Spleen (tissue), 13 donors: ENCODE results near the gene GSTA5. TPM values are rescaled to one million over a fixed set of nuclear protein-coding genes. Genes with fewer than 3 reads are reported as not detected.

Source experiments
- DNase-seq: peaks from one replicate; pipeline ENCODE4 v3.0.0-alpha.2; 2020
- H3K27ac ChIP-seq, 8 donors: fragments of 200-600 bp; sonication (generic) in 7 of 8; 1 replicate in 4 of 8; 2 replicates in 4 of 8; pipeline versions ENCODE4 v1.5.0 to v1.8.0; 2016 to 2021; ENCODE audit warnings: inconsistent platforms in 4 of 8, mild to moderate bottlenecking in 4 of 8, moderate library complexity in 1 of 8
- H3K27me3 ChIP-seq, 7 donors: fragments of 200-600 bp; sonication (generic) in 6 of 7; replicated peaks in 1 of 7; 1 replicate in 4 of 7; 2 replicates in 3 of 7; pipeline versions ENCODE4 v1.5.0 to v1.8.0; 2016 to 2021; ENCODE audit warnings: inconsistent platforms in 3 of 7, mild to moderate bottlenecking in 1 of 7
- H3K36me3 ChIP-seq, 6 donors: fragments of 200-600 bp; sonication (generic) in 5 of 6; 1 replicate in 4 of 6; 2 replicates in 2 of 6; pipeline versions ENCODE4 v1.5.0 to v1.8.0; 2016 to 2021; ENCODE audit warnings: inconsistent platforms in 2 of 6
- H3K4me1 ChIP-seq, 6 donors: fragments of 200-600 bp; sonication (generic) in 5 of 6; 1 replicate in 3 of 6; 2 replicates in 3 of 6; pipeline versions ENCODE4 v1.5.0 to v1.8.0; 2016 to 2021; ENCODE audit warnings: inconsistent platforms in 3 of 6
- H3K4me3 ChIP-seq, 8 donors: fragments of 200-600 bp; sonication (generic) in 7 of 8; 1 replicate in 4 of 8; 2 replicates in 4 of 8; pipeline versions ENCODE4 v1.5.0 to v1.8.0; 2016 to 2021; ENCODE audit warnings: inconsistent platforms in 4 of 8, mild to moderate bottlenecking in 4 of 8, moderate library complexity in 2 of 8
- H3K9me3 ChIP-seq, 8 donors: fragments of 200-600 bp; sonication (generic) in 7 of 8; 1 replicate in 4 of 8; 2 replicates in 4 of 8; pipeline versions ENCODE4 v1.5.0 to v1.8.0; 2016 to 2021; ENCODE audit warnings: inconsistent platforms in 4 of 8
- CTCF ChIP-seq, 11 experiments: fragments of 200-600 bp in 7 of 11; fragments of 450-650 bp in 4 of 11; sonication (generic) in 4 of 11; IDR thresholded peaks in 8 of 11; conservative IDR thresholded peaks in 3 of 11; 1 replicate in 7 of 11; 2 replicates in 4 of 11; pipeline versions ENCODE4 v1.4.0 to v1.8.0; 2016 to 2021; ENCODE audit warnings: antibody characterized with exemption in 11 of 11, inconsistent platforms in 4 of 11, mild to moderate bottlenecking in 1 of 11
- POLR2A ChIP-seq, 3 donors: fragments of 450-650 bp; IDR thresholded peaks; one replicate each; pipeline ENCODE4 v1.5.1; 2017; ENCODE audit warnings: antibody characterized with exemption in 3 of 3, mild to moderate bottlenecking in 1 of 3
- POLR2AphosphoS5 ChIP-seq, 3 donors: sonication (generic); formaldehyde crosslinking; IDR thresholded peaks; one replicate each; pipeline ENCODE4 v1.5.1; 2017; ENCODE audit warnings: antibody characterized with exemption in 3 of 3
- WGBS, 5 donors: extraction: QIAGEN DNeasy Blood & Tissue Kit in 3 of 5; methylation state at CpG; one replicate each; pipeline versions ENCODE4 v1.1.5 to v1.1.7; 2013 to 2018; 5-methylcytosine and 5-hydroxymethylcytosine counted together
- intact Hi-C: fragments of 100-400 bp; cut with DNase I; formaldehyde crosslinking; loops from one replicate; pipeline ENCODE4 v1.15.0; 2023; ENCODE audit warnings: low total_unique reads
- long read RNA-seq, 2 donors: transcript quantifications; one replicate each; lab custom pipeline, GENCODE V29; 2026
- polyA plus RNA-seq, 3 donors: library from polyadenylated mRNA; stranded (reverse); fragments of 200-250 nt; gene quantifications; one replicate each; pipeline ENCODE4 v1.2.1, GENCODE V29; 2013
- total RNA-seq, 7 donors: library from RNA; depleted of rRNA in 3 of 7; stranded (reverse); fragments of >200 nt in 3 of 7; fragmentation: NEBNext Ultra II Directional in 4 of 7; extraction: Animal tissue kit (Norgen Biotek cat#: 25700) in 4 of 7; gene quantifications; one replicate each; pipeline versions ENCODE4 v1.1.0 to v1.2.1, GENCODE V29; 2016 to 2021
- donor health status: healthy with polysubstance abuse.
- donor health status: DM: no; HTN: no; CAD: no; lungs with moderate emphysema.
- donor health status: DM: no; HTN: no; CAD: no.
- donor health status: Bipolar disorder and iron deficiency.
- donor health status: healthy.
- donor health status: DM: no; HTN: no; CAD: no.
- donor health status: DM: yes; HTN: yes; CAD: no.

GSTA5 gene
- total RNA-seq (not detected), polyA plus RNA-seq (not detected)
- long read RNA-seq, donor 1 = 0 reads
- long read RNA-seq, donor 2 = 0 reads

- WGBS, 5 donors = 73 to 88% (median 79%) methylated on average over 5 of the region's 5 CpGs
- no peak for DNase-seq
- TF ChIP-seq CTCF (IDR thresholded peaks at IDR 0.05 in 8 of 11, conservative IDR thresholded peaks at IDR 0.05 in 3 of 11) = no peak
- no peak for TF ChIP-seq POLR2AphosphoS5 (IDR thresholded peaks at IDR 0.05)
- H3K4me3 ChIP-seq = no peak within 1 kb of the TSS
- H3K27me3 ChIP-seq = peaks cover 0 to 30% (median 0%) of the 10 kb centered on the region in 7 donors
- no peak within 1 kb of the TSS for H3K27ac ChIP-seq
- intact Hi-C loops = no loop called here
- H3K9me3 ChIP-seq = no peaks in the 10 kb centered on the region
- no peaks in the 10 kb centered on the region for H3K36me3 ChIP-seq
- no peaks in the 10 kb centered on the region for H3K4me1 ChIP-seq
These were observed at the start of gene GSTA5 for GRCh38 chr6:52840763-52841585. Gene GSTA5 (minus strand): TSS chr6:52840813.

- Histone ChIP-seq H3K4me1 (no peaks in the 10 kb centered on the region), H3K36me3 (no peaks in the 10 kb centered on the region), H3K9me3 (no peaks in the 10 kb centered on the region), H3K27me3 (no peaks in the 10 kb centered on the region), H3K27ac (no peak overlapping the region), H3K4me3 (no peak overlapping the region)
- 75 to 86% (median 78%) methylated on average over 3 of the region's 3 CpGs for WGBS, 5 donors
- intact Hi-C loops = no loop called here
- TF ChIP-seq CTCF (IDR thresholded peaks at IDR 0.05 in 8 of 11, conservative IDR thresholded peaks at IDR 0.05 in 3 of 11) (no peak), POLR2AphosphoS5 (IDR thresholded peaks at IDR 0.05) (no peak), POLR2A (IDR thresholded peaks at IDR 0.05) (no peak)
- DNase-seq = no peak
These were observed 49.4 kb upstream of the GSTA5 start for GRCh38 chr6:52890018-52890417.

GRCh38 chr6:52887910-52888524 is 47.4 kb upstream of the GSTA5 start:
- Histone ChIP-seq H3K4me3 (no peak overlapping the region), H3K27ac (no peak overlapping the region), H3K9me3 (no peaks in the 10 kb centered on the region), H3K27me3 (no peaks in the 10 kb centered on the region), H3K36me3 (no peaks in the 10 kb centered on the region), H3K4me1 (no peaks in the 10 kb centered on the region)
- no peak for DNase-seq
- intact Hi-C loops = no loop called here
- whole genome bisulfite sequencing, 5 donors = 85 to 89% (median 89%) methylated on average over 3 of the region's 3 CpGs
- TF ChIP-seq POLR2A (IDR thresholded peaks at IDR 0.05) (no peak), CTCF (IDR thresholded peaks at IDR 0.05 in 8 of 11, conservative IDR thresholded peaks at IDR 0.05 in 3 of 11) (no peak), POLR2AphosphoS5 (IDR thresholded peaks at IDR 0.05) (no peak)
